GM18499 (cell line): ENCODE results near the gene SCP2.

Experiments used
- ATAC-seq: cut with Tn5 transposase; IDR thresholded peaks from one replicate; pipeline ENCODE4 v1.9.1; 2021; ENCODE audit warnings: moderate number of reproducible peaks; ENCODE audit not compliant: insufficient read depth, unreplicated experiment

SCP2 gene

DNA sequence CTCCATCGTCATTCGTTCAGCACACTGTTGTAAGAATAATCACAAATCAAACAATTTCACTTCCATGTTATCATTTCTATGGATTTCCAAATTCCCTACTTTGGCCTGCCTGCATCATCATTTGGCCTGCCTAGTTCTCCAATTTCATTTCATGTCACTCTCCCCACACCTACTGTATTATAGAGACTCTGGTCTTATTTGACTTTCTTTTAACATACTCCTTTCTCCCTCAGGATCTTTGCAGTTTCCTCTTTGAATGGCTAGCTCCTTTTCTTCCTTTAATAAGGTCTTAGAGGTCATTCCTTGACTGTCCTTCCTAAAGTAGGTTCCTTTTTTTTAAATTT, 98.7 kb downstream of the SCP2 start:
- ATAC-seq, result no peak

DNA sequence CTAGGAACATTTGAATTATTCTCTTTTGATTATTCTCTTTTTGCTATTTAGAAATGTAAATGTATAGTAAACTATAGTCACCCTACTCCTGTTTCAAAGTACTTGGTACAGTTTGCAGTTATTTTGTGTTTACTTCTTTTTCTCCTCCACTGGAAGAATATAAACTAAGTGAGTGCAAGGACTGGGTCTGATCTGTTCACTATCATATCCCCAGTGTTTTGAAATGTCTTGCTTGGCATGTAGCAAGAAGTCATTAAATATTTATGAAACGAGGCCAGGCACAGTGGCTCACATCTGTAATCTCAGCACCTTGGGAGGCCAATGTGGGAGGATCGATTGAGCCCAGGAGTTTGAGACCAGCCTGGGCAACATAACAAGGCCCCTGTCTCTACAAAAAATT, 99.2 kb downstream of the SCP2 start:
- ATAC-seq, result no peak

DNA sequence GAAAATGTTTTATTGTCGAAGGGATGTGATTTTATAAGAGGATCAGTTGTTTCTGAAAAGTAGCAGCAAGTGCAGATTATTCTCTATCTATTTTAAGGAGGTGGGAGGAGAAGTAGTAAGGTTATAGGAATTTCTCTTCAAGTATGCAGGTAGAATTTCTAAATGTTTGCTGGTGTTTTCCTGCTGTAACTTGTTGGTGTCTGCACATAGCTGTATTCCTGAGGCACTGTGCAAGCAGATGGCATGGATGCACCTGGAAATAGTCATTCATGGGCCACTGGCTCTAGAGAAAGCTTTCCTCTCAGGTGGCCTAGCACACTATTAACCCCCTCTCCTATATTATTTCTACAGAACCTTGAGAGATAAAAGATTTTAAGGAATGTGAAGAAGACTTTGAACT, 104.7 kb downstream of the SCP2 start:
- ATAC-seq, result no peak

DNA sequence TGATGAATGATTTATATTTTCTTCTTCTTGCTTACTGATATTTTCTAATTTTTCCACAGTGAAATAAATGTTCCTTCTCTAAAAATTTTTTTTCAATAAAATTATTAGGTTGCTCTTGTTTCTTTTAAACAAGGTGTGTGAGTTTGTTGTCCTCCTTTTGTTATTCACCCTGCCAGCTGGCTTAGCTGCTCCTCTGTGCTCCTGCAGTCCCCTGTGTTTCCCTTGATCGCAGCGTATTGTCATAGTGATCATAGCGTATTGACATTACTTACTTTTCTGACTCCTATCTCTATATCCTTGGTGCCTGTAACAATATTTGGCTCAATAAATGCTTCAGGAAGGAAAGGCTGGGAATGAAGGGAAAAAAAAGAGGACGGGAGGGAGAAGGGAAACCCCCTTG, 110.1 kb downstream of the SCP2 start:
- no peak for ATAC-seq

DNA sequence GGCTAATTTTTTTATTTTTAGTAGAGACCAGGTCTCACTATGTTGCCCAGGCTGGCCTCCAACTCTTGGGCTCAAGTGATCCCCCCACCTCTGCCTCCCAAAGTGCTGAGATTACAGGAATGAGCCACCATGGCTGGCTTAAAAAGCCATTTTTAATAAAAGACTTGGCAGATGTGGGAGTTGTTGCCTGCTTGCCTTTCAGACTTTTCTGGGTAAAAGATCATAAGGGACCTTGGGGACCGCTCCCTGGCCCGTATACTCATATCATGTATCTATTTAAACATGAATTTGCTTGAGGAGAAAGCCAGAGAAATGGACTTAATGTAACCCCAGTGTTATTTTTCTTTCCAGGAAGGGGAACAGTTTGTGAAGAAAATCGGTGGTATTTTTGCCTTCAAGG, 111.5 kb downstream of the SCP2 start:
- no peak for ATAC-seq

DNA sequence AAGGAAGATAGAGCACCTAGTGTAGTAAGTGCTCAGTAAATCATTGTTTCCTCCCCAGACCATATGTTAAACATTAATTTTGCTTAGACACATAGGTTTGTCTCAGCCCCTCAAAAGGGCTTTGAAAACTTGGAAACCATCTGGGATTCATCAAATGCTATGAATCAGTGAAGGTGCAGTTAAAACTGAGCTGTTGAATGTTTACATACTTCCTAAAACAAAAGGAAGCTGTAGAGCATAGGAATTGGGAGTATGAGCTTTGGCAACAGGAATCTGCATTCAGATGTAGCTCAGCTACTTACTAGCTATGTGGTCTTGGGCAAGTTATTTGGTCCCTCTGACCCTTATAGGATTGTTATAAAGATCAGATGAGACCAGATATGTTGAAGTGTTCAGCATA, 116.2 kb downstream of the SCP2 start:
- ATAC-seq, result no peak

DNA sequence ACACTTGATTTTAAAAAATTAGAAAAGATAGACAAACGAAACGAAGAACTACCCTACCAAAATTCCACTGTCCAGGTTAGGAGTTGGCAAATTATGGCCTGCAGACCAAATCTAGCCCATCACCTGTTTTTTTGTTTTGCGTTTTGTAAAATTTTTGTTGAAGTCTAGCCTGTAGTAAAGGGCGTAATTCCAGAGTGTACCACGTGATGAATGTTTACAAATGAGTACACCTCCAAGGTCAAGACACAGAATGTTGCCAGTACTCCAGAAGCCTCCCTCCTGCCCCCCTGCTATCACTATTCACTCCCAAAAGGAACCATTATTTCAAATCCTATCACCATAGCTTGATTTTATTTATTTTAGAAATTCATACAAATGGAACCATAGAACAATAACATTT, 117.8 kb downstream of the SCP2 start:
- no peak for ATAC-seq

DNA sequence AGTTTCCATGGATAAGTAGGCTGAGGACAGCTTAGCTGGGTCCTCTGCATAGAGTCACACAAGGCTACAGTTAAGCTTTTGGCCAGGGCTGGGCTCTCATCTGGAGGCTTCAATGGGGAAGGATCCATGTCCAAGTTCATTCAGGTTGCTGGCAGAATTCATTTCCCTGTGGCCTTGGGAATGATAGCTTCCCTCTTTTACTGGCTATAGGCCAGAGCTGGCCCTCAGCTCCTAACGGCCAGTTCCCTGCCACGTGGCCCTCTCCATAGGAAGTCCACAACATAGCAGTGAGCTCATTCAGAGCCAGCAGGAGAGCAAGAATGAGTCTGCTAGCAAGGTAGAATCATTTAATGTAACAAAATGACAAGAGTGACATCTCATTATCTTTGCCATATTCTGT, 119.9 kb downstream of the SCP2 start:
- ATAC-seq, result no peak

DNA sequence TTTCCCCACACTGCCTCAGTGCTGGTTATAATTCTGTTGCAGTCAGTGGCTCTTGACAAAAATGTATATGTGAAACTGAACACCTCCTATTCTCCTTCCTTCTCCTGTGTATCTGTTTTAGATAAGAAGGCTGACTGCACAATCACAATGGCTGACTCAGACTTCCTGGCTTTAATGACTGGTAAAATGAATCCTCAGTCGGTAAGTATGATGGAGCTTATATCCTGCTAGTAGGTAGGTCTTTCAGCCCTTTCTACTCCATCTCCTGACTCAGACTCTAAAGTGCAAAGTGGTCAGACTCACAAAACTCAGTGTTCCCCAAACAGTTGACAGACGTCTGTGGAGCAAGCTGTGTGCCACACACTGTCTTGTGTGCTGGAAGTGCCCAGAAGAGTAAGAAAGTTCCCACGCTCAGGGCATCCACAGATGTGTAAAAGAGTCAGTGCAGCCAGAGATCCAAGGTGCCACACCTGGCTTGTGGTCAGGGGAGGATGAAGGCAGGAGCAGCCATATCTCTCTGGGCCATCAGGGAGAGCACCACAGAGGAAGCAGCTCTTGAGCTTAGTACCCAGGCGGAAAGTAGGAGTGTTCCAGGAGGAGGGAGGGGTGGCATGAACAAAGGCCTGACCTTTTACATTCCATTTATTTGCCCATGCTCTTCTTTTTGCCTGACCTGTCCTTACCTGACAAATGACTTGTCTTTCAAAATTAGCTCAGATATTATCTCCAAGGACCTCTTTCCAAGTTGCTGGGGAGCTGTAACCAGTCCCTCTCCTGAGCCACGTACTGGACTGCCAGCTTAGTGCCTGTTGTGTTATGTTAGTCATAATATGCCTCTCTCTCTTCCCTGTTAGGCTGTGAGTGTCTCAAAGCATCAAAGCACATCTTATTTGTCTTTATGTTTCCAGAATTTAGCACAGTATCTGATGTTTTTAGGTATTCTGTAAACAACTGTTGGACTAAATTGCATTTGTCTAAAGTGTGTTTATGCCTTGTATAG, 121.0 kb downstream of the SCP2 start:
- ATAC-seq, result no peak

DNA sequence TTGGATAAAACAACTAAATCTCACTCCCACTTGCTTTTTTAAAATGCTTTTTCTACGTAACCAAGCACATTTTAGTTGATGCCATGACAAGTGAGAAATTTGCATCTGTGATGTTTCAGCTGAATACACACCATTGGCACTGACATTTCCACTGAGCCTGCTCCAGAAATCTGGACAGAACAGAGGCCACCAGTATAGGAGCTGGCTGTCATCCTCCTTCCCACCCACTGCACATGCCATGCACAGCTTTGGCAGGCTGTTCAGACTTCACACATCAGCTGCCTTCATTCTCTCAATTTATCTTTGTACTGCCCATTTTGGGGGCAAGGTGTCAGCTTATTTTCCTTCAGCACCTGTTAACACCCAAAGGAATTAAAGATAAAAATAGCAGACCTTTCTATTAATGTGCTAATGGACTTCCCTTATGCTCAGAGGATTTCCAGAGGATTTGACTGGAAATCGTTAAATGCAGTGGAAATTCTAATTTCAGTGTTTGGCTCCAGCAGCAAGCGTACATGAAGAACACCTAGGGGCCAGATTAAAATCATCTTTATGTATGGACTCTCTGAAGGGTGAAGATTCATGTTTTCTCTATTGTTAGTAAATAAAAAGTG, 122.0 kb downstream of the SCP2 start:
- no peak for ATAC-seq

DNA sequence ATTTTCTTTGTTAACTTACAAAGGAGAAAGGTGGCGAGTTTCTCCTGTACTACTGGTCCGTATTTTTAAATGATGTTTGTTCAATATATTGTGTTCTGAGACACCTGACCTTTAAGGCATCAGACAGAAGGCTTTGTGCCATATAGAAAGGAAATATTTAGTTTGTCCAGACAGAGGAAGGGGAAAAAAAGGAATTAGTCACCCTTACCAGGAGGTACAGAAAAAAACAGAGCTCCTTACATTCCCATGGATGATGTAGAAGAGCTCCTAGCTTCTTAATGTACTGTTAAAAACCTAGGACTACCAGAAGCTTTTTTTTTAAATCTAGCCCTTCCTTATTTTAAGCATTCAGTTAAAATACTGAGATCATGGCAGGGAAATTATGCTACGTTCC, 122.5 kb downstream of the SCP2 start:
- ATAC-seq, result no peak

DNA sequence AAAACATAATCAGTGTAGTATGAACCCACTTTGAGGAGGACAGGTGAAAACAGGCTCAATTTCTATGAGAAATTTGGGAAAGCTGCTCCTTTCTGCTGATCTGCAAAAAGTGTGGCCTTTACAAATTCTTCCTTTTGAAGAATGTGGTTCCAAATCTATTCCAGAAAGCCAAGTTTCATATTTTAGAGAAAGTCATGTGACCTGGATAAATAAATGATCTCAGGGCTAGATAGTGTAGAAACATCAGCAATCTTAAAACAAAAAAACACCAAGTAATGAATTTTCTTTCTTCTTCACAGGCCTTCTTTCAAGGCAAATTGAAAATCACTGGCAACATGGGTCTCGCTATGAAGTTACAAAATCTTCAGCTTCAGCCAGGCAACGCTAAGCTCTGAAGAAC, 123.2 kb downstream of the SCP2 start:
- ATAC-seq, result no peak

DNA sequence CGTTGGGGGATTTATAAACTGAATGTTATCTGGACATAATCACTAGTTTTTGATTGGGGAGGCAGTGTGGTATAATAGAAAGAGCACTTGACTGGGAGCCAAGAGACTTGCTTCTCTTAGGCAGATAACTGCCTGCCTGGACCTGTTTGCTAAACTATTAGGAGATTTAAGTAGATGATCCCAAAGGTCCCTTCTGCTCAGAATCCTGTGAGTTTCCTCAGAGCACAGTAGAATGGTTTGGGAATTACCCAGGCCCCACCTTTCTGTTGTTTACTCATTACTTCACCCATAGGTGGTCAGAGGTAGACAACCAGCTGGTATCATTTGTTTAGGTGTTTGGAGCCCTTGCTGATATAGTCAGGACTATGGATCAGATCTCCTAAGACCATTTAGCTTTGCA, 124.6 kb downstream of the SCP2 start:
- ATAC-seq, result no peak

DNA sequence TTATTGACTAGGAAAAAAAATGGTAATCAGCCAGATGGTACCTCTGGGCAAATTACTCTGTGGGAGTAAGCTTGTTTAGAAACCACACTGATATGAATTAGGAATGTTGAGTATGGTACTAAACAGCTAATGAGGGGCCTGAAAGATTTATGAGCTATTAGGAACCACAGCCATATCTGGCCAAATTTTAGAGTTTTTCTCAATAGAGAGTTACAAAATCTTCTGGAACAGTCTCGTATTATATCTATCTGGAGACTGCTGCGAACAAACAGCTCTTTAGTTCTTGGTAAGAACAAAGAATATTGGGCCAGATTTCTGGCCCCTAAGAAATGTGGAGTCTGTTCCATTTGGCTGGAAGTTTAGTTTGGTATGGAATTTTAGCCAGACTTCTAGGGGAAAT, 130.1 kb downstream of the SCP2 start:
- ATAC-seq, result no peak

DNA sequence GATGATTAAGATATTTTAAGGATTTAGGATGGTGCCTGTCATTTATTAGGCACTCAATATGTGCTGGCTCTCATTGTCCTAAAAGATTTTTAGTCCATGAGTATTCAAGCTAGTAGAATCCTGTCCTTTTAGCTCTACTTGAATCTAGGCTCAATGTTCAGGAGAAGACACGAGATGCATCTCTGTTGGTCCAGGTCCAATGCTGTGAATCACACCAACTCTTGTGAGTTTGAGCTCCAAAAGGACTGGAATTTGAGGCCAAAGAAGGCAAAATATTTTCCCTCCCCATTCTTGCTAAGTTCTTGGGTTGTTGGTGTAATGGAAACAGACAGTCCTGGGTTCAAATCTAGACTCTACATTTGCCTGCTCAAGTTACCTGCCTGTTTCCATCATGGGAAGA, 133.5 kb downstream of the SCP2 start:
- no peak for ATAC-seq

DNA sequence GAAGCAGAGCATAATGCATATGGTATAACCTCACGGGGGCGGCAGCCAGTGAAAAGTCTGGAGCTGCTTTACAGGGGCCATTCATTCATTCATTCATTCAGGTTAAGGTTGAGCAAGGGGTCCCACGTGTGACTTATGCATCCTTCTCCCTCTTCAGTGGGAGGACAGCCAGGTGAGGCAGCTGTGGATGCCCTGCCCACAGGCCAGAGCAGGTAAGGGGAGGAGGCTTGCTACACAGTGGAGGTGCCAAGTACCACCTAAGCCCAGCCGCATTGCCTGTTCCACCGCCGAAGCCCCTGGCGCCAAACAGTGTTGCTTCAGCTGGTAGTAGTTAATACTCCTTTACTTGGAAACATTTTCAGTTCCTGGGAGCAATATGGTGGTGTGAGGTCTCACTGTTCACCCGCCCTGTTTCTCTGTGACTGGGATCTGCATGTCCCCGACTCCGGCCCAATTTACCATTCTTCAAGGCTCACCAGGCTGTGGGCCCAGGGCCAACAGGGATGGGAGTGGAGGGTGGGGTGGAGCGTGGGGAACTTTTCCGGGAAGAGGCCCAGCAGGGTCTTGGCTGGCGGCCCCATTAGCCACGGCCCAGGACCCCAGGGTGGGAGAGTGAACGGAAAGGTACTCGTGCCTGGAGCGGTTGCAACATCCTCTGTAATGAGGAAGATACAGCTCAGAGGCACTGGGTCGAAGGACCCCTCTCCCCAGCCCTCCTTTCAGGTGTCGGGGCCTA, 134.2 kb downstream of the SCP2 start:
- ATAC-seq, result no peak

DNA sequence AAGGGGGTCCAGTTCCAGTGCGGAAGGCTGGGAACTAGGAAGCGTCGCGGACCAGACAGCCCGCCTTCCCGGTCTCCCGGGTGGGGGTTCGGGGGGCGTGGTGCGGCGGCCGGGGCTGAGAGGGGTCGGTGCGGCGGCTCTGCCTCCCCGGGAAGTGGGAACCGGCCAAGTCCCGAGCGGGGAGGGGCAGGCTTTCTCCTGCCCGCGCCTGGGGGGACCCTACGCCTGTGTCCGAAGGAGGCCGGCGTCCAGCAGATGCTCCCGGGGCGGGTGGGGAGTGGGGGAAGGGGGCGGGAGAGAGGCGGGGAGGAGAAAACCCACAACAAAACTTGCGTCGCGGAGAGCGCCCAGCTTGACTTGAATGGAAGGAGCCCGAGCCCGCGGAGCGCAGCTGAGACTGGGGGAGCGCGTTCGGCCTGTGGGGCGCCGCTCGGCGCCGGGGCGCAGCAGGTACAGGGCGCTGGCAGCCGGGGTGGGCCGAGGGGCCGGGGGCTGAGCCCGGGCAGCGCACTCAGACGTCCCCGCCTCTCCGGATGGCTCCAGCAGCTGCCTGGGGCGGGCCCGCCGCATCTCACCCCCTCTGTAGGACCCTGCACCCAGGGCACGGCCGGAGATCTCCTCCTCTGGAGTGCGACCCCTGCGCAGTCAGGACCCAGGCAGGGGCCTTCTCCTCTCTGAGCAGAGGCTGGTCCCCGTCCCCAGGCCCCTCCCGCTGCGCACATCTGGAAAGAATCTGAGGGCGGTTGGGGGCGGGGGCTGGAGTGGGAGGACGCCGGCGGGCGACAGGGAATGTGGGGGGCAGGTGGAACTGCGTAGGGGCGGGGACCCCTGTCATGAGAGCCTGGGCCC, 135.0 kb downstream of the SCP2 start, which contains the start of gene PODN:
Gene PODN, plus strand, starts transcription at position 355 of the 849 bp plus-strand sequence. CDS start 7,643 bp downstream, outside the sequence.
- ATAC-seq, result no peak

DNA sequence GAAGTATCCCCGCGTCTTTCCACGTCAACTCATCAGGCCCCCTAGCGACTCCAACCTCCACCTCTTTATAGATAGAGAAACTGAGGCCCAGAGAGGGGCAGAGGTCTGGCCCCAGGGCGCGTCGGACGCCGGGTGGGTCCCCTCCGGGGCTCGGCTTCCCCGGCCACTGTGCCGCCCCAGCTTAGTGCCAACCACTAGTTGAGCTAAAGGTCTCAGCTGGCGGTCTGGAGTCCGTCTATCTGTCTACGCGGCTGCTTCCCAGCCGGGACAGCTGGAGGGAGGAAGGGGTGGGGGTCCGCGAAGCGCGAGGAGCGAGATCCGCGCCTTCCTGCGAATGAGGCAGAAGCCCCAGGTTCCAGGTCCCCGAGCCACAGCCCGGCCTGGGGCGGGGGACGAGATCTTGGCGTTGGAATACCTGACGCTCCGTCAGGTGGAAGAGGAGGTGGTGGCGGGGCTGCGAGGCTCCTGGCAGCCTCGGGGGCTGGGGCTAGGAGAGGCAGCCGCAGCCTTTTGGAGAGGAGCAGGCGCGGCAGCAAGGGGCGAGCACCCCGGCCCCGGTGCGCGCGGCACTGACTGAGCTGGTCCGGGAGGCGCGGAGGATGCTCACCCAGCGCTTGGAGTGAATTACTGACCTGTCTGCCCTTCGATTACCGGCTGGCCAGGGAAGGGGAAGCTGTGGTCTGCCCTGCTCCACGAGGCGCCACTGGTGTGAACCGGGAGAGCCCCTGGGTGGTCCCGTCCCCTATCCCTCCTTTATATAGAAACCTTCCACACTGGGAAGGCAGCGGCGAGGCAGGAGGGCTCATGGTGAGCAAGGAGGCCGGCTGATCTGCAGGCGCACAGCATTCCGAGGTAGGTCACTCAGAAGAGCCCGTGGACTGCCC, 135.9 kb downstream of the SCP2 start:
- no peak for ATAC-seq
